GM19035 (cell line): ENCODE results near the gene PDZD7.
"Not testable (repeated sequence)": the region's sequence is repeated elsewhere in the genome, so short reads cannot be mapped to it uniquely, and the experiment has no call there.

ENCODE experiments used
- ATAC-seq: cut with Tn5 transposase; IDR thresholded peaks from one replicate; pipeline ENCODE4 v1.9.1; 2021; ENCODE audit not compliant: unreplicated experiment

Gene PDZD7

GRCh38 chr10:101041252-101041761 lies 10.4 kb upstream of the PDZD7 start:
- ATAC-seq = no peak

- no peak for ATAC-seq
Measured at GRCh38 chr10:101040851-101041250, 9.9 kb upstream of the PDZD7 start.

- no peak for ATAC-seq
Measured at GRCh38 chr10:101040061-101040460, 9.1 kb upstream of the PDZD7 start.

- no peak for ATAC-seq
Measured at GRCh38 chr10:101038484-101038883, 7.6 kb upstream of the PDZD7 start.

GRCh38 chr10:101036726-101037125 lies 5.8 kb upstream of the PDZD7 start:
- no peak for ATAC-seq

GRCh38 chr10:101035916-101036702 lies 5.2 kb upstream of the PDZD7 start:
- ATAC-seq = no peak

- ATAC-seq = no peak
Measured at GRCh38 chr10:101035314-101035713, 4.4 kb upstream of the PDZD7 start.

- ATAC-seq = not testable (repeated sequence)
Measured at GRCh38 chr10:101034404-101034803, 3.5 kb upstream of the PDZD7 start.

- no peak for ATAC-seq
Measured at GRCh38 chr10:101033276-101033675, 2.3 kb upstream of the PDZD7 start.

GRCh38 chr10:101032637-101033224 lies 1.8 kb upstream of the PDZD7 start:
- no peak for ATAC-seq

GRCh38 chr10:101031796-101032636 lies 1.1 kb upstream of the PDZD7 start:
- no peak for ATAC-seq

- no peak for ATAC-seq
Measured at GRCh38 chr10:101030496-101031127, 317 bp downstream of the PDZD7 start.

- no peak for ATAC-seq
Measured at GRCh38 chr10:101029520-101030295, 1.2 kb downstream of the PDZD7 start.

GRCh38 chr10:101028446-101029337 lies 2.2 kb downstream of the PDZD7 start:
- ATAC-seq = no peak

- ATAC-seq = no peak
Measured at GRCh38 chr10:101027106-101027720, 3.7 kb downstream of the PDZD7 start.

- no peak for ATAC-seq
Measured at GRCh38 chr10:101022967-101023705, 7.8 kb downstream of the PDZD7 start.

GRCh38 chr10:101021692-101022251 lies 9.2 kb downstream of the PDZD7 start:
- ATAC-seq = no peak

- ATAC-seq = no peak
Measured at GRCh38 chr10:101021239-101021638, 9.7 kb downstream of the PDZD7 start.
